Activated T-cell treated with anti-CD3 and anti-CD28 coated beads, Interleukin-2, amount 50 U/mL, for 72 hours (primary cell): ENCODE results near the gene PFDN2. TPM values are rescaled to one million over a fixed set of nuclear protein-coding genes. Genes with fewer than 3 reads are reported as not detected.
A peak's percentile ranks its signal among the peaks of the same experiment; 100 is the strongest.

Source experiments
- ATAC-seq, 2 donors: fragments of 150-1000 bp; cut with Tn5 transposase; replicated peaks in 1 of 2; 2 replicates each; pipeline ENCODE4 v1.10.0; 2021; ENCODE audit warnings: moderate library complexity in 2 of 2, mild to moderate bottlenecking in 1 of 2
- DNase-seq, 2 donors: peaks; one replicate each; pipeline ENCODE4 v3.0.0; 2021 to 2022; ENCODE audit warnings: mixed read lengths in 1 of 2
- H3K27ac Mint-ChIP-seq: one replicate; pipeline ENCODE4 v1.8.0; 2022; ENCODE audit warnings: mild to moderate bottlenecking, moderate library complexity, mixed read lengths
- H3K27me3 Mint-ChIP-seq: one replicate; pipeline ENCODE4 v1.8.0; 2022; ENCODE audit warnings: low read depth, mixed read lengths
- H3K36me3 Mint-ChIP-seq, 2 donors: one replicate each; pipeline ENCODE4 v1.8.0; 2022; ENCODE audit warnings: mixed read lengths in 2 of 2, mild to moderate bottlenecking in 1 of 2; ENCODE audit not compliant: insufficient read depth in 2 of 2
- H3K4me1 Mint-ChIP-seq: one replicate; pipeline ENCODE4 v1.8.0; 2022; ENCODE audit warnings: low read depth, mixed read lengths
- H3K4me3 Mint-ChIP-seq, 2 donors: one replicate each; pipeline ENCODE4 v1.8.0; 2022; ENCODE audit warnings: mild to moderate bottlenecking in 2 of 2, mixed read lengths in 2 of 2, moderate library complexity in 2 of 2
- H3K9me3 Mint-ChIP-seq, 2 donors: one replicate each; pipeline ENCODE4 v1.8.0; 2022; ENCODE audit warnings: mixed read lengths in 2 of 2
- total RNA-seq, 2 donors: library from RNA; stranded (reverse); gene quantifications; one replicate each; pipeline ENCODE4 v1.2.3, GENCODE V29; 2022

PFDN2 gene
- total RNA-seq, 2 donors from 2014 or later = 117 to 122 TPM

DNA sequence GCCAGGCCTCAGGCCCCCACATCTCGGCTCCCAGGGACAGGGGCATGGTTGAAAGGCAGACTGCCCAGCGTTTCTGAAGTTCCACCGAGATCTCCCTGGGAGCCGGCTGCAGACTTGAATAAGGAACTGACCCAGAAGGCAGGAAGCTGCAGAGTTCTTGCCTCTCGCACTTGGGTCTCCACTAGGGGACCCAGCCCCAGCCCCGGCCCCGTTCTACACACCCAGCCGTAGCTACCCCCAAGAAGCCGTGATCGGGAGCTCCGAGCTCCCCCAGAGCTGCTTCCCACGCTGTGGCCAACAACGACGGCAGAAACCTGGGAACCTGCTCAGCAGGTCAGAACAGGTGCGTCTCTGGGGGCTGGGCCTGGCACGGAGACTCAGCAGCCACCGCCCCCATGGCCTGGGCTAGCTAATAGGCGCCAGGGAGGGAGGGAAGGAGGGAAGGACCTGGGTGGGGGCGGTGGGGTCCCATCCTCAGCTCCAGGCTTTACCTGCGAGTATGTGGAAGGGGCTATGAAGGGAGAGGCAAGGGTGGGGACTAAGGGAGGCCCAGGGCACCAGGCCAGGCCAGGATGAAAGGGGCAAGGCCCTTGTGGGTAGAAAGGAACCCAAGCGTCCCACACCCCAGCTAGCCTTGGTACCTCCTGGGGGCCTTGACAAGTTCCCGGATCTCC, 28.4 kb downstream of the PFDN2 start, which contains the start of gene NECTIN4:
TSS of gene NECTIN4 (minus strand) at position 308 of the 674 bp plus-strand sequence. CDS start at position 46, 262 bp downstream.
- Mint-ChIP-seq H3K27ac (no peak within 1 kb of the TSS), H3K4me3 (no peak within 1 kb of the TSS), H3K36me3 (no peaks in the 10 kb centered on the region), H3K4me1 (peaks cover 61% of the 10 kb centered on the region), H3K9me3 (no peaks in the 10 kb centered on the region), H3K27me3 (no peaks in the 10 kb centered on the region)
- no peak for ATAC-seq
- no peak for DNase-seq

DNA sequence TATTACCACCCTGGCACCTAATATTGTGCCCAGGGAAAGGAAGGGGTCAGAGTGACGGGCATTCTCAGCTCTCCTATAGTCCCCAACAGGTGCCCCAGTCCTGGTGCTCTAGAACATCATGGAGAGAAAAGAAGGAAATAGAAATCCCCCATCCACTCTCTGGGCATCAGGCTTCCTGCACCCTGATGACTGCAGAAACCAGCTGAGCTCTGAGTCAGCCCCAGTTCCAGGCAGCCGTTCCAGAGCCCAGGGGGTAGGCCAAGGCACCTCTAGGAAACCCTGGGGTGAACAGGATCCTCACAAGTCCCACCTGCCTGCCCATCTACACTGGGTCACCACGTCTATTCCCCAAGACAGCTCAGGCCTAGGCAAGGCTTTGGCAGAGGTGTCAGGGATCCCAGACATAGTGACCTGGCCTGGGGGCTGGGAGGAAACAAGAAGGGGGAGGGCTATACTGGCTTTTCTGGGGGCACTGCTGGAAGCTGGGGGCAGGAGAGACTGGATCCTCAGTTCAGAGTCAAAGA, 29.2 kb downstream of the PFDN2 start:
- no peaks in the 10 kb centered on the region for H3K36me3 Mint-ChIP-seq
- no peak overlapping the region for H3K27ac Mint-ChIP-seq
- H3K9me3 Mint-ChIP-seq = no peaks in the 10 kb centered on the region
- ATAC-seq = no peak
- no peaks in the 10 kb centered on the region for H3K27me3 Mint-ChIP-seq
- H3K4me1 Mint-ChIP-seq = peaks cover 56% of the 10 kb centered on the region
- no peak overlapping the region for H3K4me3 Mint-ChIP-seq
- DNase-seq = no peak

DNA sequence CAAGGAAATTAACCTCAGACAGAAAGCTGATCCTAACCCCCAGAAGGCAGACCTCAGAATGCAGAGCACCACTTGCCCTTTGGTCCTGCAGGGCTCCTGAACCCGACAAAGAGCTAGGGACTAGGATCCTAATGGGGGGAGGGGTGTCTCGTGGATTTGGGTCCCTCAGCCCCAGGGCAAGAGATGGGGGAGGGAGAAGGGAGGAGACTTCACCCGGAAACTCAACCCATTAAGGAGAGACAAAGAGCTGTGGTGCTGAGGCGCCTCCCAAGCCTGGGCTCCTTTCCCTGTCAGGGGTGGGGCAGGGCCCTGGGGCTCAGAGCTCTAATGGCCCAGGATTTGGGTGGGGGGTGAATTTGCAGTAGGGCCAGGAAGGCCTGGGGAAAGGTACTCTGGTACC, 31.4 kb downstream of the PFDN2 start:
- Mint-ChIP-seq H3K9me3 (no peaks in the 10 kb centered on the region), H3K36me3 (no peaks in the 10 kb centered on the region), H3K4me1 (peaks cover 34% of the 10 kb centered on the region), H3K27ac (no peak overlapping the region), H3K27me3 (no peaks in the 10 kb centered on the region), H3K4me3 (no peak overlapping the region)
- ATAC-seq = no peak
- DNase-seq = no peak

DNA sequence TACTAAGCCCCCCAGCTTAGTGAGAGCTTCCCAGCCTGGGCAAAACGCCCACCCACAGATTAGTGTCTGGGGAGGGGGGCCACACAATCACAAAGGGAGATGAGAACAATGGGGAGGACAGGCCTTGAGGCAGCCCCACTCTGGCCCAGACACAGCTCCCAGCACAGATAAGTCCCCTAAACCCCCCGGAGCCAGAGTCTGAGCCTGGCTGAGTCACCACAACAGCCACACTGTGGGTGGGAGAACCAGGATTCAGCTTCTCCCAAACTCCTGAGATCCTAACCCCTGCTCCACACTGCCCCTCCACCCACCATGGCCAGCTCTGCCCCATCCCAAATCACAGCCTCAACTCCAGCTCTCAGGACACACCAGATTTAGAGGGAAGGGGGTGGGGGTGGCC, 32.7 kb downstream of the PFDN2 start:
- DNase-seq = no peak
- no peak overlapping the region for H3K27ac Mint-ChIP-seq
- no peaks in the 10 kb centered on the region for H3K27me3 Mint-ChIP-seq

DNA sequence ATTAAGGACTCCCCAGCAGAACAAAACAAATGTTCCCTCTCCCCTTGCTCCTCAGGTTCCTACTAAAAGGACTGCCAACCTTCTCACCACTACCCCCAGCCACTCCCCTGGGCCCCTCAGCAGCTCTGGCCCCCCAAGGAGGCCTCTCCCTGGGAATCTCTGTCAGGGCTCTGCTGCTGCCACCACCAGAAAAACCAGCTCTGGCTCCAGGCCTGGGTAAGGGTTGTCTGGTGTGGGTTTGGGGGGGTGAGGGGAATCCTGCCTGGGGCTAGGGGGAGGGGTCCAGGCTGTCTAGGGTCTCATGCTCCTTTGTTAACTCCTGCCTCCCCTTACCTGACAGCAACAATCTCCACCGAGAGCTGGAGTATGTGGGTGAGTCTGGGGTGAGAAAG, 33.2 kb downstream of the PFDN2 start:
- Mint-ChIP-seq H3K27me3 (no peaks in the 10 kb centered on the region), H3K27ac (no peak overlapping the region), H3K9me3 (no peaks in the 10 kb centered on the region), H3K4me3 (no peak overlapping the region), H3K4me1 (peaks cover 20% of the 10 kb centered on the region), H3K36me3 (no peaks in the 10 kb centered on the region)
- DNase-seq = no peak
- ATAC-seq = no peak

More for the DNA sequence above, 32.7 kb downstream of the PFDN2 start:
- no peak for ATAC-seq
- no peaks in the 10 kb centered on the region for H3K36me3 Mint-ChIP-seq
- H3K4me3 Mint-ChIP-seq = no peak overlapping the region
- peaks cover 22% of the 10 kb centered on the region for H3K4me1 Mint-ChIP-seq
- H3K9me3 Mint-ChIP-seq = no peaks in the 10 kb centered on the region

DNA sequence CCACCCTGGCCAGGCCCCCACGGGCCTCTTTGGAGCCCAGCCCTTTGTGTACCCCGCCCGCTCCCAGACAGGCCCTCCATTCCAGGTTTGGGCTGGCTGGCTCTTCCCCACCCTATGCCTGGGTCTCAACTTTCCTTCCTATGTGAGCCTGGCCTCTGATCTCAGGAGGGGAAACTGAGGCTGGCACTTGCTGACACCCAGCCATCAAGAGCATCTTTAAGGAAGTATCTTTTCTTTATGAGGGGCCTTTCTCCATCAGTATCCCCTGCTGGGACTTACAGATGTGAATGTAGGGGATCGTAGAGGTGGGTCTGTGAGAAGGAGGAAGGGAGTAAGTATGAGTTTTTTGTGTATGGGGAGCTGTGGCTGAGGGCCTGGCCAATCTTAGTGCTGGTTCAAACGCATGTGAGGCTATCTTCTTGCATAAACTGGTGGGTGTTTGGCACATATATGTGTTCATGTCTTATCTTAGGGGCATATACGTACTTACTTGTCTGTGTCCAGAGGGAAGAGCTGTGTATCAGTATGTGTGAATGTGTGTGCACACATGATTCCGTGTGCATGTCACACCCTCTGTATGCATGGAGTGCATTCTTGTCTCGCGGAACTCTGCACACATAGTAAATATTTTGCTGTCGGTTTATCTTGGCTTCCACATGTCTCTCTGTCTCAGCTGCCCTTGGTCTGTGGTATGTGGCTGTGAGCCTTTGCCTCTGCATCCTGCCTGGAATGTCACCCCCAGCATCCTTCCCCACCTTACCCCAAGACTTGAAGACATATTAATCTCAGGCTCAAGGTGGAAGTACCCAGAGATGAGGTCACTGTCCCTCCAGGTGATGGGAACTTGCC, 33.9 kb downstream of the PFDN2 start:
- Mint-ChIP-seq H3K4me1 (peaks cover 17% of the 10 kb centered on the region), H3K27me3 (no peaks in the 10 kb centered on the region), H3K27ac (no peak overlapping the region), H3K4me3 (no peak overlapping the region), H3K36me3 (no peaks in the 10 kb centered on the region), H3K9me3 (no peaks in the 10 kb centered on the region)
- DNase-seq (no peak), ATAC-seq (no peak)

DNA sequence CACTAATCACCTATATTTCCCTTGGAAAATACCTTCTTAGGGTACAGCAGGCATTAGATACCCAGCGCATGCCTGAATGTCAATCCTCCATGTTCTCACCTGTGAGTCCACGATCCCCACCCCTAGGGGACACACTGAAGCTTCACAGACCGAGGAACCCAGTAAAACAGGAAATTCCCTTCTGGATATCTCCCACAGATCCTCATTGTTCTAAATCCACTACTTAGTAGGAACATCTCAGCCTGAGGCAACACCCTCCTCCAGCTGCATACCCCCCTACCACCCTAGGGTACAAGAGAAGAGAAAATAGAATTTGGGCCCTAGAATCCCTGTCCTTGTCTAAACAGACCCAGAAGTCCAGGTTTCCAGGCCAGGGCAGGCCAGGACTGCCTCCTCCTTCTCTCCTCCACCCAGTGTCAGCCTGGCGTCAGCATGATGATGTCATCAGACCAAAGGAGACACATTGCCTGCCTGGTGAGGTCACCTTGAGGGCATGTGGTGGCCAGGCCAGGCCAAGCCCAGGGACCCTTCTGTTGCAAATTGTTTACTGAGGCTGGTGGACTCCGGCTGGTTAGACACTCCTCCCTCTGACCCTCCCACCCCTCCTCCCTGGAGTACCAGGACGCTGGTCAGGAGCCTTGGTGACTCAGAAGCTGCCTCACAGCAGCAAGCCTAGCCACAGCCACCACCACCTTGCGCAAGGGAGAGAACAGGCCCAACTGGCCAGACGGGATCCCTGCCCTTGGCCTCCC, 34.7 kb downstream of the PFDN2 start:
- no peaks in the 10 kb centered on the region for H3K36me3 Mint-ChIP-seq
- peaks cover 13% of the 10 kb centered on the region for H3K4me1 Mint-ChIP-seq
- H3K4me3 Mint-ChIP-seq = no peak overlapping the region
- ATAC-seq (peak; percentile 36 to 61), DNase-seq (peak in 1 of 2 donors; percentile 23)
- no peaks in the 10 kb centered on the region for H3K9me3 Mint-ChIP-seq
- H3K27ac Mint-ChIP-seq = no peak overlapping the region
- no peaks in the 10 kb centered on the region for H3K27me3 Mint-ChIP-seq

DNA sequence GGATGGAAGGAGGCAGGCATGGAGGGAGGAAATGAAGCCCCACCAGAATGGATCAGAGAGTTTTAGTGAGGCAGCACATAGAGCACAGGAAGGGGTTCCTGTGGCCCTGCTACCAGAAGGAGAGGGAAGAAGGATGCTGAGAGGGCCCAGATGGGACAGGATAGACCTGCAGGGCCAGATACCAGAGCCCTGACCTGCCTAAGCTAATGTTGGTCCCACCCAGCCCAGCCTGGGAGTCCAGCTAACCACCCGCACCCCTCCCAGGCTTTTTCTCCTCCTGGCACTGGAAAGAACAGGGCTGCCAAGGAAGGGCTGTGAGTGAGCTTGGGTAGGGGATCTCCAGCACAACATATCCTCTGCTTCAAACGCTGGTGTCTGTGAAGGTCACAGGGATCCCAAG, 35.4 kb downstream of the PFDN2 start:
- Mint-ChIP-seq H3K27ac (no peak overlapping the region), H3K27me3 (no peaks in the 10 kb centered on the region), H3K9me3 (no peaks in the 10 kb centered on the region), H3K36me3 (no peaks in the 10 kb centered on the region), H3K4me1 (peaks cover 7% of the 10 kb centered on the region), H3K4me3 (no peak overlapping the region)
- DNase-seq (no peak), ATAC-seq (no peak)

DNA sequence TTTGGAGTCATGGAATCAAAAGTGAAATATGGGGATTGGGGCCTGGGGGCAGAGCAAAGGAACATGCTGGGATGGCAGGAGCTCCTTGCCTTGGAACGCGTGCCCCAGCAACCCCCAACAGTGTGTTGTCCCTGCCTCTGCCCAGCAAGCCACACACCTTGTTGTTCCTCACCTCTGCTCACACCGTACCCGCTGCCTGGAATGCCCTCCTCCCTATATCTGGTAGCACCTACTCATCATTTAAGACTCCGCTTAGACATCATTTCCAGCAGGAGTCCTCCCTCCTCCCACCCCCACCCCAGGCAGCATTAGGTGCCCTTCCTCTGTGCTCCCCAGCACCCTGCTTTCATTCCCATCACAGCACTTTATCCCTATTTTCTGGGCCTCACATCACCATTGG, 36.3 kb downstream of the PFDN2 start:
- Mint-ChIP-seq H3K4me3 (no peak overlapping the region), H3K4me1 (peaks cover 5% of the 10 kb centered on the region), H3K27me3 (no peaks in the 10 kb centered on the region), H3K27ac (no peak overlapping the region), H3K9me3 (no peaks in the 10 kb centered on the region), H3K36me3 (no peaks in the 10 kb centered on the region)
- ATAC-seq (no peak), DNase-seq (no peak)

DNA sequence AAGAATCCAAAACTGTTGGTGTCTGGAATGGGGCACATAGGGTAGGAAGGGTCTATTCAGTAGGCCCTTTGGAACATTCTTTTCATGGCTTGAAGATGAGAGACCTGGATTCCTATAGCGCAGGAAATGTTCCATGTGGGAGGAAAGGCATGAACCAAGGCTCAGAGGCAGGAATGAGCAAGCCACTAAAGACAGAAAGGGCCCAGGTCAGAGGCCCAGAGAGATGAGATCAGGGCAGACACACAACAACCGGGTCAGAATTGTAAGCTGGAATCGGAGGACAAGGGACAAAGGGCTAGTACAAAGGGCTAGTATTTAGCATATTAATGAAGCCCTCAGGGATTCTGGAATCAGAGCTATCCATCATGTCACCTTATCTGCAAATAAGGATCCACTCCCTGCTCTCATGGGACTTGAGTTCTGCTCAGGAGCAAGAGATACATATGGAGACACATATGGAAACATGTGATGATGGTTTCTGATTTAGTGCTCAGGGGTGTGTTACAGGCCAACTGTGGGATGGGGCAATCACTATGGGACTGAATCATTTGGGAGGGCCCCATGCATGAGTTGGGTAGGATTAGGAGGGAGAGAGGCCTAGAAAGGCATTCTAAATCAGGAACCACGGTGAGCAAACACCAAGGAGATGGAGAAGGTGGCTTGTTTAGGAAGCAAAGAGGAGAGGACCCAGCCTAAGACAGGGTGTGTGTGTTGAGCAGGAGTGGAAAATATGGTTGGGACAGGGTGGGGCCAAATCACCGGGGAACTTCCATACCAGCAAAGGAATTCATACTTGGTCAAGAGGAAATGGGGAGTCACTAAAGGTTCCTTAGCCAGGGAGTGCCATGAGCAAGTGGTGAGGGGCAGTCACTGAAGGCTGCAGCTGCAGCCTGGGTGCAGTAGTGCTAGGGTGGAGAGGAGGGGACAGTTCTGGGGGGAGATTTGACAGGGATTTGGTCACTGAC, 37.1 kb downstream of the PFDN2 start:
- H3K4me3 Mint-ChIP-seq = no peak overlapping the region
- no peaks in the 10 kb centered on the region for H3K27me3 Mint-ChIP-seq
- H3K27ac Mint-ChIP-seq = no peak overlapping the region
- DNase-seq (no peak), ATAC-seq (peak in 1 of 2 donors; percentile 36)
- H3K4me1 Mint-ChIP-seq = peaks cover 5% of the 10 kb centered on the region
- no peaks in the 10 kb centered on the region for H3K36me3 Mint-ChIP-seq
- no peaks in the 10 kb centered on the region for H3K9me3 Mint-ChIP-seq

DNA sequence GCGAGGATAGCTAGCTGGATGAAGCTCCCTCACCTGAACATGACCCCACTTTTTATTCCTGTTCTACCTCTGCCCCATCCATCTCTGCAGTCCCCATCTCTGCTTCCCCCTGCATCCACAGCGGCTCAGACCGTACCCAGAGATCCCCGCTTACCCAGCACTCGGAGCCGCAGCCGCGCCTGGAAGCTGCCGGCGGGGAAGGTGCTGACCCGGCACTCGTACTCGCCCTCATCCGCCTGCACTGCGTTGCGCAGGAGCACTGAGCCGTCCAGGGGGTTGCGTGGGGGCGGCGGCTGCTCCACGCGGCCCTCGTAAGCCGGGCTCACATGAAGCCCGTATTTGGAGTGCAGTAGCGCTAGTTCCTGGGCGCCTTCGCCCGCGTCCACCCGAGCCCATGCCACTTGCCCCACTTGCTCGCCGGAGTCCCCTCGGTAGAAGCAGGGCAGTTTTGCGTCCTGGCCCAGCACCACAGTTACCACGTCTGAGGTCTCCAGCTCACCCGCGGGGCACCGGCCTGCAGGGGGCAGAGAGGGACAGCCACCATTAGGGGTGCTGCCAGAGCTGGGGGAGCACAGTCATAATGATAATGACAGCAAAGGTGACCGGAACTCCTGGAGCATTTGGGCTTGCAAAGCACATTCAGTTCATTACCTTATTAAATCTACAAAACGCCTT, 38.3 kb downstream of the PFDN2 start:
- no peaks in the 10 kb centered on the region for H3K9me3 Mint-ChIP-seq
- ATAC-seq = peak in 1 of 2 donors; percentile 27
- H3K4me3 Mint-ChIP-seq = no peak overlapping the region
- H3K4me1 Mint-ChIP-seq = peaks cover 5% of the 10 kb centered on the region
- DNase-seq = no peak
- no peaks in the 10 kb centered on the region for H3K27me3 Mint-ChIP-seq
- no peaks in the 10 kb centered on the region for H3K36me3 Mint-ChIP-seq
- no peak overlapping the region for H3K27ac Mint-ChIP-seq

DNA sequence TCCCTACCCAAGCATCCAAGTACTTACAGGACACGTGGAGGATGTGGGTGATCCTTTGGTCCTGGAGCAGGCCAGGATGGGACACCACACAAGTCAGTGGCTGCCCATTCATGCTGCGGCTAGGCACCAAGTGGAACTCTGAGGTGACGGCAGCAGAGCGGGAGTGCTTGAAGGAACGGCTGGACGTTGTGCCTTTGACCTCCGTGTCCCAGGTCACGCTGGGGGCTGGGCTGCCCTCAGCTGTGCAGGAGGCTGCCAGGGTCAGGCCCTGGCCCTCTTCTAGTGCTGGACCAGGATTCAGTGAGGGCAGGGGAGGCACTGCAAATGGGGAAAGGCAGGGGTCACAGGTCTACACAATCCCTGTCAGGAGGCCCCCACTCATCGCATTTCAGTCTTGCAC, 40.4 kb downstream of the PFDN2 start:
- DNase-seq = no peak
- ATAC-seq = no peak
- Mint-ChIP-seq H3K4me1 (peaks cover 5% of the 10 kb centered on the region), H3K9me3 (no peaks in the 10 kb centered on the region), H3K4me3 (no peak overlapping the region), H3K27me3 (no peaks in the 10 kb centered on the region), H3K27ac (no peak overlapping the region), H3K36me3 (no peaks in the 10 kb centered on the region)
